GM23338 (cell line): ENCODE data around the gene ANKMY2.

Experiments used
- CREB1 ChIP-seq: fragments of 250-450 bp; sonication (Bioruptor Pico); IDR thresholded peaks from 2 replicates; pipeline ENCODE4 v1.5.0; 2020; ENCODE audit warnings: low read depth, mild to moderate bottlenecking, moderate library complexity
- CTCF ChIP-seq, 2 experiments: fragments of 200-600 bp in 1 of 2; sonication (generic) in 1 of 2; conservative IDR thresholded peaks; 2 replicates each; pipeline versions ENCODE4 v1.5.1 to v1.6.1; 2016 to 2017; ENCODE audit warnings: antibody characterized with exemption in 2 of 2, low read depth in 2 of 2, mild to moderate bottlenecking in 2 of 2, moderate library complexity in 1 of 2
- NANOG ChIP-seq: IDR thresholded peaks from 2 replicates; pipeline ENCODE4 v1.6.1; 2016; ENCODE audit warnings: antibody characterized with exemption, borderline replicate concordance
- REST ChIP-seq: IDR thresholded peaks from one replicate; pipeline ENCODE4 v1.6.1; 2018; ENCODE audit warnings: antibody characterized with exemption; ENCODE audit not compliant: unreplicated experiment

- TF ChIP-seq CTCF (conservative IDR thresholded peaks at IDR 0.05; ENCODE audit: low read depth in 2 of 2) (no peak), CREB1 (no peak), REST (no peak), NANOG (no peak)
These were observed 11.2 kb downstream of the ANKMY2 start for GRCh38 chr7:16634271-16634738.
